KMS-11 (cell line): ENCODE results near the gene HES7.
A peak's percentile ranks its signal among the peaks of the same experiment; 100 is the strongest.

Experiments
- H2AFZ ChIP-seq: fragments of 200-600 bp; sonication (generic); 2 replicates; pipeline ENCODE4 v1.6.1; 2016; ENCODE audit warnings: antibody characterized with exemption, mixed run types, low read depth
- H3K27ac ChIP-seq: fragments of 200-600 bp; sonication (generic); 2 replicates; pipeline ENCODE4 v1.6.1; 2016; ENCODE audit warnings: mild to moderate bottlenecking, mixed run types
- H3K27me3 ChIP-seq: fragments of 200-600 bp; sonication (generic); 2 replicates; pipeline ENCODE4 v1.6.1; 2017; ENCODE audit warnings: mild to moderate bottlenecking, low read depth, mixed run types, moderate library complexity; ENCODE audit not compliant: insufficient read depth
- H3K36me3 ChIP-seq: fragments of 200-600 bp; sonication (generic); 2 replicates; pipeline ENCODE4 v1.6.1; 2017; ENCODE audit warnings: mild to moderate bottlenecking, mixed run types; ENCODE audit not compliant: insufficient read depth
- H3K4me1 ChIP-seq: fragments of 200-600 bp; sonication (generic); 2 replicates; pipeline ENCODE4 v1.6.1; 2016; ENCODE audit warnings: mild to moderate bottlenecking, low read depth, mixed run types; ENCODE audit not compliant: poor library complexity, severe bottlenecking
- H3K4me2 ChIP-seq: fragments of 200-600 bp; sonication (generic); 2 replicates; pipeline ENCODE4 v1.7.0; 2016; ENCODE audit warnings: mild to moderate bottlenecking, mixed run types
- H3K4me3 ChIP-seq: fragments of 200-600 bp; sonication (generic); IDR thresholded peaks from 2 replicates; pipeline ENCODE4 v1.6.1; 2017; ENCODE audit warnings: low read depth, low read length, mixed read lengths; ENCODE audit not compliant: insufficient read depth
- H3K79me2 ChIP-seq: fragments of 200-600 bp; sonication (generic); 2 replicates; pipeline ENCODE4 v1.6.1; 2016; ENCODE audit warnings: low read depth, mixed run types; ENCODE audit not compliant: insufficient read depth
- H3K9ac ChIP-seq: fragments of 200-600 bp; sonication (generic); 2 replicates; pipeline ENCODE4 v1.6.1; 2016; ENCODE audit warnings: mild to moderate bottlenecking, mixed run types
- H4K20me1 ChIP-seq: fragments of 200-600 bp; sonication (generic); 2 replicates; pipeline ENCODE4 v1.6.1; 2016; ENCODE audit warnings: mild to moderate bottlenecking, mixed run types; ENCODE audit not compliant: insufficient read depth
- CTCF ChIP-seq: fragments of 200-600 bp; sonication (generic); conservative IDR thresholded peaks from 2 replicates; pipeline ENCODE4 v1.6.1; 2017; ENCODE audit warnings: low read depth, mild to moderate bottlenecking, antibody characterized with exemption, low read length, moderate library complexity, mixed read lengths

HES7 gene

GRCh38 chr17:8131844-8132441 lies 8.0 kb upstream of the HES7 start:
- no peak overlapping the region for H3K9ac ChIP-seq
- H3K36me3 ChIP-seq = no peaks in the 10 kb centered on the region
- no peak overlapping the region for H3K27ac ChIP-seq
- H3K4me3 ChIP-seq = no peak overlapping the region
- no peaks in the 10 kb centered on the region for H3K27me3 ChIP-seq
- no peaks in the 10 kb centered on the region for H4K20me1 ChIP-seq
- no peaks in the 10 kb centered on the region for H3K79me2 ChIP-seq
- no peak overlapping the region for H2AFZ ChIP-seq
- no peak overlapping the region for H3K4me2 ChIP-seq
- TF ChIP-seq CTCF = no peak
- H3K4me1 ChIP-seq = no peaks in the 10 kb centered on the region

DNA sequence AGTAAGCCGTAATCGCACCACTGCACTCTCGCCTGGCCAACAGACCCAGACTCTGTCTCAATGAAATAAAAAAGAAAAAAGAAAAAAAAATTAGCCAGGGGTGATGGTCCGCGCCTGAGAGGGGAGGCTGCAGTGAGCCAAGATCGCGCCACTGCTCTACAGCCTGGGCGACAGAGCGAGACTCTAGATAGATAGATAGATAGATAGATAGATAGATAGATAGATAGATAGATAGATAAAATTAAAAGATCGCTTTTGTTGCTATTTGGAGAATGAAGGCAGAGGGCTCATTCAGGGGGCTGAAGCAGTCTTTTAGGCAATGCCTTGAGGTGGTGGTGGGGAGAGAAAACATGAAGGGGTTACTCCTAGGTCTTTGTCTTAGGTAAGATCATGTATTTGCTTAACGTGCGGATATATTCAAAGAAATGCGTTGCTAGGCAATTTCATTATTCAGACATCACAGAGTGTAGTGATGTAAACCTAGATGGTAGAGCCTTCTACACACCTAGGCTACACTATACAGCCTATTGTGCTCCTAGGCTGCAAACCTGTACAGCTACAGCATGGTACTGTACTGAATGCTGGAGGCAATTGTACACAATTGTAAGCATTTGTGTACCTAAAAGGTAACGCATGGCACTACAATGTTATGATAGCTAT lies 4.3 kb upstream of the HES7 start:
- TF ChIP-seq CTCF = no peak
- H3K9ac ChIP-seq = no peak overlapping the region
- H3K27ac ChIP-seq = no peak overlapping the region
- no peaks in the 10 kb centered on the region for H4K20me1 ChIP-seq
- H3K36me3 ChIP-seq = no peaks in the 10 kb centered on the region
- H2AFZ ChIP-seq = no peak overlapping the region
- no peaks in the 10 kb centered on the region for H3K79me2 ChIP-seq
- H3K4me1 ChIP-seq = no peaks in the 10 kb centered on the region
- H3K4me3 ChIP-seq = no peak overlapping the region
- no peaks in the 10 kb centered on the region for H3K27me3 ChIP-seq
- H3K4me2 ChIP-seq = no peak overlapping the region

- Histone ChIP-seq H3K9ac (no peak overlapping the region), H3K4me2 (peak overlapping the region; percentile 36; the same call in 1 of the 2 replicates), H3K36me3 (no peaks in the 10 kb centered on the region), H3K27ac (no peak overlapping the region), H3K4me3 (no peak overlapping the region), H2AFZ (peak overlapping the region; percentile 6; the same call in 1 of the 2 replicates), H3K27me3 (no peaks in the 10 kb centered on the region), H4K20me1 (no peaks in the 10 kb centered on the region), H3K4me1 (no peaks in the 10 kb centered on the region), H3K79me2 (no peaks in the 10 kb centered on the region)
- TF ChIP-seq CTCF = no peak
Observed at GRCh38 chr17:8126491-8127066, 2.7 kb upstream of the HES7 start.

GRCh38 chr17:8125947-8126490 lies 2.1 kb upstream of the HES7 start:
- Histone ChIP-seq H3K4me2 (no peak overlapping the region), H3K36me3 (no peaks in the 10 kb centered on the region), H2AFZ (peak overlapping the region; percentile 30; the same call in 1 of the 2 replicates), H3K79me2 (no peaks in the 10 kb centered on the region), H3K4me3 (no peak overlapping the region), H3K27ac (no peak overlapping the region), H3K4me1 (no peaks in the 10 kb centered on the region), H3K9ac (no peak overlapping the region), H4K20me1 (no peaks in the 10 kb centered on the region), H3K27me3 (no peaks in the 10 kb centered on the region)
- no peak for TF ChIP-seq CTCF
